HepG2 (cell line): Measurements from ENCODE around the gene SPTBN4. TPM values are rescaled to one million over a fixed set of nuclear protein-coding genes. Genes with fewer than 3 reads are reported as not detected.

Source experiments
- FOXK2 ChIP-seq: fragments of 450-650 bp; IDR thresholded peaks from 2 replicates; pipeline ENCODE4 v1.6.1; 2016
- FOXP1 ChIP-seq, 2 experiments: fragments of 450-650 bp in 1 of 2; IDR thresholded peaks; 2 replicates each; pipeline ENCODE4 v1.6.1; 2017 to 2018; ENCODE audit warnings: antibody characterized with exemption in 1 of 2
- HNRNPUL1 ChIP-seq: fragments of 200-400 bp; formaldehyde crosslinking; IDR thresholded peaks from 2 replicates; pipeline ENCODE4 v1.6.1; 2017; ENCODE audit warnings: low read depth, mild to moderate bottlenecking, low read length, moderate library complexity
- MAFF ChIP-seq: IDR thresholded peaks from 2 replicates; pipeline ENCODE4 v1.6.1; 2011; ENCODE audit warnings: low read depth, low read length, improper control_type of control experiment
- SAFB2 ChIP-seq: sonication (generic); formaldehyde crosslinking; IDR thresholded peaks from 2 replicates; pipeline ENCODE4 v1.5.1; 2020; ENCODE audit warnings: missing genetic modification reagents, low read depth, mild to moderate bottlenecking, borderline replicate concordance
- SRY ChIP-seq: sonication (generic); formaldehyde crosslinking; IDR thresholded peaks from 2 replicates; pipeline ENCODE4 v1.8.0; 2022; ENCODE audit warnings: mild to moderate bottlenecking, missing genetic modification reagents
- ZNF235 ChIP-seq: sonication (generic); formaldehyde crosslinking; IDR thresholded peaks from 2 replicates; pipeline ENCODE4 v1.8.1; 2023; ENCODE audit warnings: mild to moderate bottlenecking, missing genetic modification reagents, borderline replicate concordance
- ZNF256 ChIP-seq: sonication (generic); formaldehyde crosslinking; conservative IDR thresholded peaks from 2 replicates; pipeline ENCODE4 v1.4.0; 2020; ENCODE audit warnings: missing genetic modification reagents
- ZNF329 ChIP-seq: sonication (generic); formaldehyde crosslinking; IDR thresholded peaks from 2 replicates; pipeline ENCODE4 v1.9.0; 2021; ENCODE audit warnings: low read depth, mild to moderate bottlenecking, missing genetic modification reagents
- ZNF430 ChIP-seq: sonication (generic); formaldehyde crosslinking; IDR thresholded peaks from 2 replicates; pipeline ENCODE4 v1.9.0; 2021; ENCODE audit warnings: mild to moderate bottlenecking, missing genetic modification reagents
- ZNF773 ChIP-seq: sonication (generic); formaldehyde crosslinking; IDR thresholded peaks from 2 replicates; pipeline ENCODE4 v1.4.0; 2020; ENCODE audit warnings: missing genetic modification reagents, borderline replicate concordance
- ZNF781 ChIP-seq: sonication (generic); formaldehyde crosslinking; IDR thresholded peaks from 2 replicates; pipeline ENCODE4 v1.5.1; 2020; ENCODE audit warnings: borderline replicate concordance, mild to moderate bottlenecking, missing genetic modification reagents; ENCODE audit errors: not compliant biosample characterization
- ZSCAN30 ChIP-seq: sonication (generic); formaldehyde crosslinking; IDR thresholded peaks from 2 replicates; pipeline ENCODE4 v1.5.0; 2020; ENCODE audit warnings: mild to moderate bottlenecking, missing genetic modification reagents
- polyA plus RNA-seq, 8 experiments: library from polyadenylated mRNA; depleted of rRNA in 3 of 8; stranded (reverse) in 7 of 8; unstranded in 1 of 8; fragments of >200 nt; fragmentation: Illumina TruSeq in 4 of 8; extraction: Trizol in 4 of 8; gene quantifications; 2 replicates each; pipeline versions ENCODE4 v1.2.1 to v1.2.3, GENCODE V29; 2011 to 2016; ENCODE audit warnings: low read depth in 4 of 8, missing spikeins in 1 of 8, mixed read lengths in 1 of 8; ENCODE audit not compliant: insufficient read depth in 1 of 8
- total RNA-seq, 5 experiments: library from RNA; depleted of rRNA; stranded (reverse); fragments of >200 nt; fragmentation: Illumina TruSeq; extraction: Trizol; gene quantifications; 2 replicates each; pipeline ENCODE4 v1.2.3, GENCODE V29; 2016; ENCODE audit warnings: low read depth in 1 of 5
- TF ChIP-seq, protein P1 (sequence below): sonication (generic); formaldehyde crosslinking; IDR thresholded peaks from 2 replicates; pipeline ENCODE4 v1.5.1; 2020; ENCODE audit warnings: missing genetic modification reagents, mild to moderate bottlenecking, borderline replicate concordance
- TF ChIP-seq, protein P2 (sequence below): IDR thresholded peaks from 2 replicates; pipeline ENCODE4 v1.6.1; 2016; ENCODE audit warnings: missing genetic modification reagents, missing compliant biosample characterization
- TF ChIP-seq, protein P3 (sequence below): sonication (generic); formaldehyde crosslinking; IDR thresholded peaks from 2 replicates; pipeline ENCODE4 v1.8.1; 2023; ENCODE audit warnings: mild to moderate bottlenecking, moderate library complexity, missing genetic modification reagents
- TF ChIP-seq, protein P4 (sequence below): sonication (generic); formaldehyde crosslinking; IDR thresholded peaks from 2 replicates; pipeline ENCODE4 v1.4.0; 2020; ENCODE audit warnings: missing genetic modification reagents, borderline replicate concordance
- TF ChIP-seq, protein P5 (sequence below): sonication (generic); formaldehyde crosslinking; IDR thresholded peaks from 2 replicates; pipeline ENCODE4 v1.8.0; 2023; ENCODE audit warnings: mild to moderate bottlenecking, missing genetic modification reagents
- TF ChIP-seq, protein P6 (sequence below): sonication (generic); formaldehyde crosslinking; IDR thresholded peaks from 2 replicates; pipeline ENCODE4 v1.4.0; 2020; ENCODE audit warnings: missing genetic modification reagents, borderline replicate concordance
- TF ChIP-seq, protein P7 (sequence below): sonication (generic); formaldehyde crosslinking; IDR thresholded peaks from 2 replicates; pipeline ENCODE4 v1.4.0; 2020; ENCODE audit warnings: missing genetic modification reagents

SPTBN4 gene
- total and polyA plus RNA-seq, 2 of the 13 experiments (the other 11 are each of a cell fraction or from before 2014, with no cell fraction given): 0.11 TPM

DNA sequence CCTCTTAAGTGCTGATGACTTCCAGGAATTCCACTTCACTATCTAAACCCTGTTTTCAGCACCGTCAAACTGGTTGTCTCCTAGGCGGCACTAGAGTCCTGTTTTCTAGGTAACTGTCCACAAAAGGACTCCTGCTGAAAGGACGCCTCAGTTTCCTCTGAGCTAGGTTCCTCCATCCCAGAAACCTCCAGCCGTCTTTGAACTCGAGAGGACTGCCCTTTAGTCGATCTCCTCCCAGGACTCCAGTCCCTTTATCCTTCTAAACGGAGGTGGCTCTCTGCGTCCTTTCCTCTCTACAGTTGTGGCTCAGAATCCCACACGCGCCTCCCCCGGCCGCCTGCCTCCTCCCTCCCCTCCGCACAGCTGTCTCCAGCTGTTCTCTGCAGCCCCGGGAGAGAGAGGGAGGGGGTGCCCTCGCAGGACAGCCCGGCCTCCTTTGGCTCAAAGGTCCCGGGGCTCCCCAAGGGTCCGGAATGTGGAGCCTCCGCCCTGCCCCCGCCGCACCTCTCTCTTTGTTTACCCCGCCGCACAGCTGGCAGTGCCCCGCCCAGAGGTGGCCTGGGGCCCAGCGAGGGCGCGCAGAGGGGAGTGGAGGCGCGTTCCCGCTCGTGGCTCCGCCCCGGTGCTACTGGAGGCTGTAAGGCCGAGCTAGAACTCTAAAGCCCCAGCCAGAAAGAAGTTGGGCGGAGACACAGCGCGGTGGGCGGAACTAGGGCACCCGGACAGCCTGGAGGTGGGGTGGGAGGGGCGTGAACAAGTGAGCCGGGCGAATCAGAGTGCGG is 136.8 kb downstream of the SPTBN4 start (continued):
- TF ChIP-seq, protein P1, sequence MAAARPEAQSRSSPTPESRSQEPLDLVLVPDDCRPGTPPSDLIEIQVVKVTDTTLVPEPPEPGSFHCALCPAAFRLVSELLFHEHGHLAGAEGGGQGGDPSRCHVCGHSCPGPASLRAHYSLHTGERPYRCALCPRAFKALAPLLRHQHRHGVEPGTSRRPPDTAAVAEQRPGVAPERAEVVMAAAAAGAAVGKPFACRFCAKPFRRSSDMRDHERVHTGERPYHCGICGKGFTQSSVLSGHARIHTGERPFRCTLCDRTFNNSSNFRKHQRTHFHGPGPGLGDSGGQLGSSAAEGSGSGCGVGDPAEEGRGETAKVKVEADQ (CRISPR knock-in tag): no peak
- TF ChIP-seq, protein P2, sequence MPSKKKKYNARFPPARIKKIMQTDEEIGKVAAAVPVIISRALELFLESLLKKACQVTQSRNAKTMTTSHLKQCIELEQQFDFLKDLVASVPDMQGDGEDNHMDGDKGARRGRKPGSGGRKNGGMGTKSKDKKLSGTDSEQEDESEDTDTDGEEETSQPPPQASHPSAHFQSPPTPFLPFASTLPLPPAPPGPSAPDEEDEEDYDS (CRISPR knock-in tag): peak; percentile 48; the same call in 1 of the 2 replicates
- TF ChIP-seq SAFB2 (CRISPR knock-in tag): no peak
- peak; percentile 61; the same call in 1 of the 2 replicates for TF ChIP-seq HNRNPUL1
- TF ChIP-seq, protein P3, sequence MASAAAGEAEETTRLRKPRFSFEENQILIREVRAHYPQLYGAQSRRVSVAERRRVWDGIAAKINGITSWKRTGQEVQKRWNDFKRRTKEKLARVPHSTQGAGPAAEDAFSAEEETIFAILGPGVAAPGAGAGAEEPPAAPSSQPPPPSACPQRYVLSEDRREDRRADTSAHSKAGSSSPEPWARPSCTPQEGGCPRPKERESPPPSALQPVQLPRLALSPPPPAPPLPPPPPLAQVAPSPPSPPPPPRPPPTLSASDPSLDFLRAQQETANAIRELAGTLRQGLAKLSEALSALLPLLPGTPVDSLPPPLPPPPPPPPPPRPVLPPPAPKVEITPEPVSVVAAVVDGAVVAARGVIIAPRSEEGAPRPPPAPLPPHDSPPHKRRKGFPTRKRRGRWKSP (CRISPR knock-in tag): peak; percentile 92
- TF ChIP-seq, protein P4, sequence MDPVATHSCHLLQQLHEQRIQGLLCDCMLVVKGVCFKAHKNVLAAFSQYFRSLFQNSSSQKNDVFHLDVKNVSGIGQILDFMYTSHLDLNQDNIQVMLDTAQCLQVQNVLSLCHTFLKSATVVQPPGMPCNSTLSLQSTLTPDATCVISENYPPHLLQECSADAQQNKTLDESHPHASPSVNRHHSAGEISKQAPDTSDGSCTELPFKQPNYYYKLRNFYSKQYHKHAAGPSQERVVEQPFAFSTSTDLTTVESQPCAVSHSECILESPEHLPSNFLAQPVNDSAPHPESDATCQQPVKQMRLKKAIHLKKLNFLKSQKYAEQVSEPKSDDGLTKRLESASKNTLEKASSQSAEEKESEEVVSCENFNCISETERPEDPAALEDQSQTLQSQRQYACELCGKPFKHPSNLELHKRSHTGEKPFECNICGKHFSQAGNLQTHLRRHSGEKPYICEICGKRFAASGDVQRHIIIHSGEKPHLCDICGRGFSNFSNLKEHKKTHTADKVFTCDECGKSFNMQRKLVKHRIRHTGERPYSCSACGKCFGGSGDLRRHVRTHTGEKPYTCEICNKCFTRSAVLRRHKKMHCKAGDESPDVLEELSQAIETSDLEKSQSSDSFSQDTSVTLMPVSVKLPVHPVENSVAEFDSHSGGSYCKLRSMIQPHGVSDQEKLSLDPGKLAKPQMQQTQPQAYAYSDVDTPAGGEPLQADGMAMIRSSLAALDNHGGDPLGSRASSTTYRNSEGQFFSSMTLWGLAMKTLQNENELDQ (CRISPR knock-in tag): no peak
- TF ChIP-seq MAFF: no peak
- peak; percentile 51 for TF ChIP-seq ZNF781 (CRISPR knock-in tag)
- 0 out of 2 replicates have a peak, but pooled peaks have one; percentile 62 for TF ChIP-seq ZNF329 (CRISPR knock-in tag)
- TF ChIP-seq, protein P5, sequence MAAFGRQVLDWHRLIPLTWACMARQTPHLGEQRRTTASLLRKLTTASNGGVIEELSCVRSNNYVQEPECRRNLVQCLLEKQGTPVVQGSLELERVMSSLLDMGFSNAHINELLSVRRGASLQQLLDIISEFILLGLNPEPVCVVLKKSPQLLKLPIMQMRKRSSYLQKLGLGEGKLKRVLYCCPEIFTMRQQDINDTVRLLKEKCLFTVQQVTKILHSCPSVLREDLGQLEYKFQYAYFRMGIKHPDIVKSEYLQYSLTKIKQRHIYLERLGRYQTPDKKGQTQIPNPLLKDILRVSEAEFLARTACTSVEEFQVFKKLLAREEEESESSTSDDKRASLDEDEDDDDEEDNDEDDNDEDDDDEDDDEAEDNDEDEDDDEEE (CRISPR knock-in tag): no peak
- TF ChIP-seq SRY (CRISPR knock-in tag): no peak; the same call in 1 of the 2 replicates
- no peak for TF ChIP-seq ZSCAN30 (CRISPR knock-in tag)
- TF ChIP-seq ZNF256 (CRISPR knock-in tag): no peak
- TF ChIP-seq, protein P6, sequence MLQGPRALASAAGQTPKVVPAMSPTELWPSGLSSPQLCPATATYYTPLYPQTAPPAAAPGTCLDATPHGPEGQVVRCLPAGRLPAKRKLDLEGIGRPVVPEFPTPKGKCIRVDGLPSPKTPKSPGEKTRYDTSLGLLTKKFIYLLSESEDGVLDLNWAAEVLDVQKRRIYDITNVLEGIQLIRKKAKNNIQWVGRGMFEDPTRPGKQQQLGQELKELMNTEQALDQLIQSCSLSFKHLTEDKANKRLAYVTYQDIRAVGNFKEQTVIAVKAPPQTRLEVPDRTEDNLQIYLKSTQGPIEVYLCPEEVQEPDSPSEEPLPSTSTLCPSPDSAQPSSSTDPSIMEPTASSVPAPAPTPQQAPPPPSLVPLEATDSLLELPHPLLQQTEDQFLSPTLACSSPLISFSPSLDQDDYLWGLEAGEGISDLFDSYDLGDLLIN (CRISPR knock-in tag): no peak
- TF ChIP-seq ZNF773 (CRISPR knock-in tag): no peak
- TF ChIP-seq FOXP1 (IDR thresholded peaks at IDR 0.05): peak; percentile 93
- peak; percentile 93 for TF ChIP-seq FOXP1 (CRISPR knock-in tag; IDR thresholded peaks at IDR 0.05)
- TF ChIP-seq, protein P7, sequence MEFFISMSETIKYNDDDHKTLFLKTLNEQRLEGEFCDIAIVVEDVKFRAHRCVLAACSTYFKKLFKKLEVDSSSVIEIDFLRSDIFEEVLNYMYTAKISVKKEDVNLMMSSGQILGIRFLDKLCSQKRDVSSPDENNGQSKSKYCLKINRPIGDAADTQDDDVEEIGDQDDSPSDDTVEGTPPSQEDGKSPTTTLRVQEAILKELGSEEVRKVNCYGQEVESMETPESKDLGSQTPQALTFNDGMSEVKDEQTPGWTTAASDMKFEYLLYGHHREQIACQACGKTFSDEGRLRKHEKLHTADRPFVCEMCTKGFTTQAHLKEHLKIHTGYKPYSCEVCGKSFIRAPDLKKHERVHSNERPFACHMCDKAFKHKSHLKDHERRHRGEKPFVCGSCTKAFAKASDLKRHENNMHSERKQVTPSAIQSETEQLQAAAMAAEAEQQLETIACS (CRISPR knock-in tag): peak; percentile 100
- TF ChIP-seq FOXK2: peak; percentile 80; the same call in 1 of the 2 replicates
- TF ChIP-seq ZNF235 (CRISPR knock-in tag): no peak
- TF ChIP-seq ZNF430 (CRISPR knock-in tag): peak; percentile 78
